GM12873 (cell line): ENCODE measurements around the gene SLC15A5.

Experiments
- CTCF ChIP-seq: IDR thresholded peaks from 2 replicates; pipeline ENCODE4 v1.5.1; 2012; ENCODE audit warnings: low read depth, mild to moderate bottlenecking, moderate library complexity, low read length, control low read depth; ENCODE audit not compliant: insufficient read depth; ENCODE audit errors: missing control alignments

SLC15A5 gene

GRCh38 chr12:16241346-16241745, 36.1 kb downstream of the SLC15A5 start:
- no peak for TF ChIP-seq CTCF

DNA sequence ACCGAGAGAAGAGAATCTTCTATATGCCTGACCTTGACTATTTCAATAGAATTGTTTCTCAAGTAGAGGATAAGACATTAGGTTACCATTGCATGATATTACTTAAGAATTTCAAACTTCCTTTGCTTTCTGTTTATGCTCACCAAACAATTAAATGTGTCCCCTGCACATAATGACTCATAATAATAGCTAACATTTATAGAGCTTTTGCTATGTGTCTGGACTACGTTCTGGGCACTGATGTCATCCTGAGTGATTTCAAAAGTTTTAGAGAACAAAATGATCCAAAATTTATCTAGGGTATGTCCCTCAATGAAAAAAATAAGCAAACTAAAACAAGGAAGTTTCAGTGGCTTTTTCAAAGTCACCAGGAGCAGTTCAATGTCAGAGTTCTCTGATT, 38.8 kb downstream of the SLC15A5 start:
- no peak for TF ChIP-seq CTCF

GRCh38 chr12:16229676-16230075, 47.8 kb downstream of the SLC15A5 start:
- TF ChIP-seq CTCF, result no peak

DNA sequence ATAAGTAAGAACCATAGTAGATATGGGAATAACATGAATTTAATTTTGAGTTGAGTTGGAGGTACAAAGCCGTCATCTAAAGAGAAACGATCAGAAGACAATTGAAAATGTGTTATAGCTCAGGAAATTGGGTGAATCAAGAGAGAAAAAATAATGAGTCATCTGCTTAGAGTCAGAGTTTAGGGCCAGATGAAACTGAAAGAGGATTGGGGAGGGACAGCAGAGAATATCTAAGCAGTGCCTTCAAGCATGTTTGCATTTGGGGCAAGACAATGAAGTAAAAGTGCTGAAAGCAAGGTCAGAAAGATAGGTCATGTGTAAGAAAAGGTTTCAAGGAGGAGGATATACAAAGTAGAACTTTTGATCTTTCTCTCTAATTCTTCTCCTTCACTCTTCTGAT, 49.4 kb downstream of the SLC15A5 start:
- TF ChIP-seq CTCF, result no peak

GRCh38 chr12:16225692-16226091, 51.8 kb downstream of the SLC15A5 start:
- TF ChIP-seq CTCF, result no peak

DNA sequence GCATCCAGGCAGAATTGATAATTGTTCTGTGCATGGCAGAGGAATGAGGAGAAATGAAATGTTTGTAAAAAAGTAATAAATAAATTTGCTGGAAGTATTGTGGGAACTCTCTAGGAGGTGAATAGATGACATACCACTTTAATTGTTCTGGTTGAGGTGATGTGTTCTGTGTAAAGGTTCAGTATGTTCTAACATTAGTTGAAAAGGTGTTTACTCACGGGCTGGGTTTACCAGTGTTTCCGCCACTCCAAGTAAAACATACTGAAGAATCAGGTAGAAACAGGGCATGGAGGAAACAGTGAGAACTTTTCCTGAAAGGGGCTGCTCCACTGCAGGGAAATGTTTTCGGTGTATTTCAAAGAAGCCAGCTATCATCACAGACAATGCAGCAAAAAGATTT, 53.3 kb downstream of the SLC15A5 start:
- TF ChIP-seq CTCF, result no peak

DNA sequence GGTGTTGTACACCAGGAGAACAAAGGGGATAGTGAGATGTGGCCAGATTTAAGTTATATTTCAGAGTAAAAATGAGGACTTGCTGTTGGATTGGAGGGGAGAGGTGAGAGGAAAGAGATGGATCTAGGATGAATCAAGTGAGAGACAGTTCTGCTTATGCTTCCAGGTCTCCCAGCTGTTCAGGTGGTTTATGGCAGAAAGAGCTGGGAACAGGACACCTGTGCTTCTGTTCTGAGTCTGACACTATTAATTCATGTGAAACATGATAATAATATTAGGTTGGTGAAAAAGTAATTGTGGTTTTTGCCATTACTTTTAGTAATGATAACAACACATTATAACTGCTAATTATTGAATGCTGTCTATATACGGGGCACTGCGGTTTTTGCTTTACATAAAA, 55.7 kb downstream of the SLC15A5 start:
- TF ChIP-seq CTCF, result no peak

DNA sequence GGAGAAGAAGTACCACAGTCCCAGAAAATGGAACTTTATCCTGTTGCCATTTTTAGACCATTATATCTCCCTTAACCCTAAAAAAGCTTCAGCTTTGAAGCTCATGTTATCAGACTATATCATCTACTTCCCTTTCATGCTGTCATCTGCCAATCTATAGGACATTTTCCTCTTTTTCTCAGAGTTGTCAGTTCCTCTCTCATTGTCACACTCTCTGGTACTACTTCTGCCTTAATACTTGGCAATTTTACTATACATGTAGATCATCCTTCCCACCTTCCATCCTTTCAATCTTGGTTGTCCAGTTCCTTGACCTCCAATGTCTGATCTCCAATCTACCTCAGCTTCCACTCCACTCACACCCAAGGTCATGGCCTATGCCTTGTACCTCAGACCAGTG, 57.4 kb downstream of the SLC15A5 start:
- no peak for TF ChIP-seq CTCF
